ENCODE measurements around the gene PRSS53. TPM values are rescaled to one million over a fixed set of nuclear protein-coding genes. Genes with fewer than 3 reads are reported as not detected.

Gene PRSS53
- total and polyA plus RNA-seq, 4 donors, result 0.51 to 14.5 (median 3.0) TPM

DNA sequence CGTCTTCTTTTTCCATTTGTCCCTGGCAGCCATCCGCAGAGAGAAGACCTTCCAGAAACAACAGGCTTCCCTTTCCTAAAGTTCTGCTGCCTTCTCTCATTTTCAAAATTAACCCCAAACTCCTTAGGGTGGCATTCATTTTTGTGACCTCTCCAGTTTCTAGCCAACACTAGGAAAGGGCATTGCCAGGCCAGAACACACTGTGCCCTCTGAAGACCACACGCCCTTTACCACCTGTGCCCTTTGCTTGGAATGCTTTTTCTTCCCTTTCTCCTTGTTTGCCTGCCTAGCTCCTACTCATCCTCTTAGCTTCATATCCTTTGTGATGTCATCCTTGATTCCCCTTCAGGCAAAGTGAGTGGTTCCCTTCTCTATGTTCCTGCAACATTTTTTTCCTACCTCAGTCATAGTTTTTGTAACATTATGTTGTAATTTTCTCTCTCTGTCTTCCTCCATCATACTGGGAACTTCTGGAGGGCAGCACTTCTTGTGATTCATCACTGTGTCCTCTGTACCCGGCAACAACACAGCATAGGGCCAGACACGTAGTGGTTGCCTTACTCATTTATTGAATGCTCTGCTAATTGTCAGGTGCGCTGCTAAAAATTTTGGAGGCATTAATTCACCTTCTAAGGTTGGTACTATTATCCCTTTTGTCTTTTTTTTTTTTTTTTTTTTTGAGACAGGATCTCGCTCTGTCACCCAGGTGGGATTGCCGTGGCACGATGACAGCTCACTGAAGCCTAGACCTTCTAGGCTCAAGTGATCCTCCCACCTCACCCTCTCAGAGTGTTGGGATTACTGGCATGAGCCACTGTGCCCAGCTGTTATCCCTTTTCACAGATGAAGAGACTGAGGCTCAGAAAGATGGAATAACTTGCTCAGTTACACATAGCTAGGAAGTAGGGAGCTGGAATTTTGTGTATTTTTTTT, 29.7 kb upstream of the PRSS53 start:
- Histone ChIP-seq H3K9me3 (ENCODE audit: control insufficient read depth in 4 of 4, low read length in 3 of 4) (no peaks in the 10 kb centered on the region), H3K36me3 (ENCODE audit: control insufficient read depth in 4 of 4, insufficient read depth in 3 of 4, low read depth in 1 of 4, low read length in 3 of 4) (peaks cover 5 to 23% (median 19%) of the 10 kb centered on the region in 4 donors), H3K27ac (ENCODE audit: low read depth in 1 of 2, low read length in 2 of 2) (peak overlapping the region; percentile 95 to 97), H3K4me1 (ENCODE audit: control insufficient read depth in 4 of 4, insufficient read depth in 4 of 4, low read length in 3 of 4) (peaks cover 10 to 30% (median 20%) of the 10 kb centered on the region in 4 donors), H3K4me3 (ENCODE audit: low read depth in 1 of 3, low read length in 3 of 3) (peak overlapping the region; percentile 86 to 94 (median 94)), H3K27me3 (ENCODE audit: control insufficient read depth in 4 of 4, insufficient read depth in 4 of 4, low read length in 3 of 4) (no peaks in the 10 kb centered on the region), H3K9ac (ENCODE audit: low read depth in 1 of 2, low read length in 2 of 2) (peak overlapping the region; percentile 93)
- TF ChIP-seq, protein P1, sequence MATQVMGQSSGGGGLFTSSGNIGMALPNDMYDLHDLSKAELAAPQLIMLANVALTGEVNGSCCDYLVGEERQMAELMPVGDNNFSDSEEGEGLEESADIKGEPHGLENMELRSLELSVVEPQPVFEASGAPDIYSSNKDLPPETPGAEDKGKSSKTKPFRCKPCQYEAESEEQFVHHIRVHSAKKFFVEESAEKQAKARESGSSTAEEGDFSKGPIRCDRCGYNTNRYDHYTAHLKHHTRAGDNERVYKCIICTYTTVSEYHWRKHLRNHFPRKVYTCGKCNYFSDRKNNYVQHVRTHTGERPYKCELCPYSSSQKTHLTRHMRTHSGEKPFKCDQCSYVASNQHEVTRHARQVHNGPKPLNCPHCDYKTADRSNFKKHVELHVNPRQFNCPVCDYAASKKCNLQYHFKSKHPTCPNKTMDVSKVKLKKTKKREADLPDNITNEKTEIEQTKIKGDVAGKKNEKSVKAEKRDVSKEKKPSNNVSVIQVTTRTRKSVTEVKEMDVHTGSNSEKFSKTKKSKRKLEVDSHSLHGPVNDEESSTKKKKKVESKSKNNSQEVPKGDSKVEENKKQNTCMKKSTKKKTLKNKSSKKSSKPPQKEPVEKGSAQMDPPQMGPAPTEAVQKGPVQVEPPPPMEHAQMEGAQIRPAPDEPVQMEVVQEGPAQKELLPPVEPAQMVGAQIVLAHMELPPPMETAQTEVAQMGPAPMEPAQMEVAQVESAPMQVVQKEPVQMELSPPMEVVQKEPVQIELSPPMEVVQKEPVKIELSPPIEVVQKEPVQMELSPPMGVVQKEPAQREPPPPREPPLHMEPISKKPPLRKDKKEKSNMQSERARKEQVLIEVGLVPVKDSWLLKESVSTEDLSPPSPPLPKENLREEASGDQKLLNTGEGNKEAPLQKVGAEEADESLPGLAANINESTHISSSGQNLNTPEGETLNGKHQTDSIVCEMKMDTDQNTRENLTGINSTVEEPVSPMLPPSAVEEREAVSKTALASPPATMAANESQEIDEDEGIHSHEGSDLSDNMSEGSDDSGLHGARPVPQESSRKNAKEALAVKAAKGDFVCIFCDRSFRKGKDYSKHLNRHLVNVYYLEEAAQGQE (IDR thresholded peaks at IDR 0.05), result peak; percentile 21
- no peak for TF ChIP-seq SP1 (IDR thresholded peaks at IDR 0.05)
- peak in 1 of 2 donors; percentile 40 for TF ChIP-seq RXRA (IDR thresholded peaks at IDR 0.05)
- peak; percentile 6 for TF ChIP-seq TAF1 (conservative IDR thresholded peaks at IDR 0.05)
- peak in 1 of 2 donors; percentile 11 for TF ChIP-seq HNF4A (conservative IDR thresholded peaks at IDR 0.05)
- TF ChIP-seq HNF4G (IDR thresholded peaks at IDR 0.05), result no peak
- no peak for DNase-seq (ENCODE audit: low spot score)
- 56% methylated on average over 9 of the region's 9 CpGs for WGBS

DNA sequence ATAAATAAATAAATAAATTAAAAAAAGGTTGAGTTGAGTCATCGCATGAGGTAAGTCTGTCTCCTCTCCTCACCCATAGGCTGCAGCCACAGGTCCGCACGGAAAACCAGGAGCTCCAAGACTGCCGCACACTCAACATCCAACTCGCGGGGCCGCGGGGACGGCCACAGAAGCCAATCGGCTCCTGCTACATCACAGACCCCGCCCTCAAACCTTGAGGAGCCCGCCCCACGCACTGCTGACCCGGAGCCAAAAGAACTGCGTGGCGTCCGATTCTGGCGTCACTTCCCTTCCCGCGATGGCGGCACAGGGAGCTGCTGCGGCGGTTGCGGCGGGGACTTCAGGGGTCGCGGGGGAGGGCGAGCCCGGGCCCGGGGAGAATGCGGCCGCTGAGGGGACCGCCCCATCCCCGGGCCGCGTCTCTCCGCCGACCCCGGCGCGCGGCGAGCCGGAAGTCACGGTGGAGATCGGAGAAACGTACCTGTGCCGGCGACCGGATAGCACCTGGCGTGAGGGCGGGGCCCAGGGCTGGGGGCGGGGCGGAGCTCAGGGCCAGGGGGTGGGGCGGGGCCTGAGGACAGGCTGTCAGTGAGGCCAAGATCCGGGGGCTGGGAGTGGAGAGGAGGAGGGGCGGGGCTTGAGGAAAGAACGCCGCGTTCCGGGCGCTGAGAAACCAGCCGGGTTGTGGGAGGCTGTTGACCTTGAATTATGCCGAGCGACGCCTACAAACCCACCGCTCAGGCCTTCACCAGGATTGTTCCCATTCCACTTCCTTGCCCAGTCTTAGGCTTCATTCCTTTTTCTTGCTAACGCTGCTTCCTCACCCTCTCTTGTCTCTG, 28.9 kb upstream of the PRSS53 start, which contains the start of gene KAT8:
Gene KAT8, plus strand, starts transcription at position 281 of the 839 bp plus-strand sequence. Its CDS starts 18 bp downstream, at position 299.
- Histone ChIP-seq H3K27ac (ENCODE audit: low read depth in 1 of 2, low read length in 2 of 2) (peak within 1 kb of the TSS; percentile 95 to 97), H3K9ac (ENCODE audit: low read depth in 1 of 2, low read length in 2 of 2) (peak within 1 kb of the TSS; percentile 93), H3K9me3 (ENCODE audit: control insufficient read depth in 4 of 4, low read length in 3 of 4) (no peaks in the 10 kb centered on the region), H3K4me3 (ENCODE audit: low read depth in 1 of 3, low read length in 3 of 3) (peak within 1 kb of the TSS; percentile 86 to 94 (median 94)), H3K4me1 (ENCODE audit: control insufficient read depth in 4 of 4, insufficient read depth in 4 of 4, low read length in 3 of 4) (peaks cover 18 to 38% (median 29%) of the 10 kb centered on the region in 4 donors), H3K27me3 (ENCODE audit: control insufficient read depth in 4 of 4, insufficient read depth in 4 of 4, low read length in 3 of 4) (no peaks in the 10 kb centered on the region), H3K36me3 (ENCODE audit: control insufficient read depth in 4 of 4, insufficient read depth in 3 of 4, low read depth in 1 of 4, low read length in 3 of 4) (peaks cover 5 to 23% (median 19%) of the 10 kb centered on the region in 4 donors)
- WGBS, result under 1% methylated on average over 68 of the region's 68 CpGs
- peak; percentile 98 for DNase-seq (ENCODE audit: low spot score)
- TF ChIP-seq, protein P2, sequence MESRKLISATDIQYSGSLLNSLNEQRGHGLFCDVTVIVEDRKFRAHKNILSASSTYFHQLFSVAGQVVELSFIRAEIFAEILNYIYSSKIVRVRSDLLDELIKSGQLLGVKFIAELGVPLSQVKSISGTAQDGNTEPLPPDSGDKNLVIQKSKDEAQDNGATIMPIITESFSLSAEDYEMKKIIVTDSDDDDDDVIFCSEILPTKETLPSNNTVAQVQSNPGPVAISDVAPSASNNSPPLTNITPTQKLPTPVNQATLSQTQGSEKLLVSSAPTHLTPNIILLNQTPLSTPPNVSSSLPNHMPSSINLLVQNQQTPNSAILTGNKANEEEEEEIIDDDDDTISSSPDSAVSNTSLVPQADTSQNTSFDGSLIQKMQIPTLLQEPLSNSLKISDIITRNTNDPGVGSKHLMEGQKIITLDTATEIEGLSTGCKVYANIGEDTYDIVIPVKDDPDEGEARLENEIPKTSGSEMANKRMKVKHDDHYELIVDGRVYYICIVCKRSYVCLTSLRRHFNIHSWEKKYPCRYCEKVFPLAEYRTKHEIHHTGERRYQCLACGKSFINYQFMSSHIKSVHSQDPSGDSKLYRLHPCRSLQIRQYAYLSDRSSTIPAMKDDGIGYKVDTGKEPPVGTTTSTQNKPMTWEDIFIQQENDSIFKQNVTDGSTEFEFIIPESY (IDR thresholded peaks at IDR 0.05), result no peak
- TF ChIP-seq, protein P3, sequence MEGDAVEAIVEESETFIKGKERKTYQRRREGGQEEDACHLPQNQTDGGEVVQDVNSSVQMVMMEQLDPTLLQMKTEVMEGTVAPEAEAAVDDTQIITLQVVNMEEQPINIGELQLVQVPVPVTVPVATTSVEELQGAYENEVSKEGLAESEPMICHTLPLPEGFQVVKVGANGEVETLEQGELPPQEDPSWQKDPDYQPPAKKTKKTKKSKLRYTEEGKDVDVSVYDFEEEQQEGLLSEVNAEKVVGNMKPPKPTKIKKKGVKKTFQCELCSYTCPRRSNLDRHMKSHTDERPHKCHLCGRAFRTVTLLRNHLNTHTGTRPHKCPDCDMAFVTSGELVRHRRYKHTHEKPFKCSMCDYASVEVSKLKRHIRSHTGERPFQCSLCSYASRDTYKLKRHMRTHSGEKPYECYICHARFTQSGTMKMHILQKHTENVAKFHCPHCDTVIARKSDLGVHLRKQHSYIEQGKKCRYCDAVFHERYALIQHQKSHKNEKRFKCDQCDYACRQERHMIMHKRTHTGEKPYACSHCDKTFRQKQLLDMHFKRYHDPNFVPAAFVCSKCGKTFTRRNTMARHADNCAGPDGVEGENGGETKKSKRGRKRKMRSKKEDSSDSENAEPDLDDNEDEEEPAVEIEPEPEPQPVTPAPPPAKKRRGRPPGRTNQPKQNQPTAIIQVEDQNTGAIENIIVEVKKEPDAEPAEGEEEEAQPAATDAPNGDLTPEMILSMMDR (IDR thresholded peaks at IDR 0.05; ENCODE audit: low read depth, low read length, missing input control), result no peak
- peak; percentile 92 for TF ChIP-seq YY1 (IDR thresholded peaks at IDR 0.05)
- no peak for TF ChIP-seq FOXA1 (IDR thresholded peaks at IDR 0.05)
- no peak for TF ChIP-seq HNF4G (IDR thresholded peaks at IDR 0.05)
- peak; percentile 18 to 21 for TF ChIP-seq EGR1 (IDR thresholded peaks at IDR 0.05; ENCODE audit: low read depth in 2 of 2)
- peak; percentile 21 to 46 for TF ChIP-seq RAD21 (IDR thresholded peaks at IDR 0.05)
- TF ChIP-seq, protein P4, sequence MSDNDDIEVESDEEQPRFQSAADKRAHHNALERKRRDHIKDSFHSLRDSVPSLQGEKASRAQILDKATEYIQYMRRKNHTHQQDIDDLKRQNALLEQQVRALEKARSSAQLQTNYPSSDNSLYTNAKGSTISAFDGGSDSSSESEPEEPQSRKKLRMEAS (IDR thresholded peaks at IDR 0.05), result no peak
- peak; percentile 59 for TF ChIP-seq TAF1 (conservative IDR thresholded peaks at IDR 0.05)
- TF ChIP-seq HNF4A (conservative IDR thresholded peaks at IDR 0.05), result peak; percentile 27 to 46
- peak; percentile 73 for TF ChIP-seq NR2F2 (IDR thresholded peaks at IDR 0.05)
- TF ChIP-seq JUND (IDR thresholded peaks at IDR 0.05), result peak; percentile 49 to 53
- TF ChIP-seq, protein P1 (IDR thresholded peaks at IDR 0.05), result peak; percentile 73
- TF ChIP-seq RXRA (IDR thresholded peaks at IDR 0.05), result peak; percentile 84 to 95
- peak; percentile 90 for TF ChIP-seq SP1 (IDR thresholded peaks at IDR 0.05)
- TF ChIP-seq FOXA2 (IDR thresholded peaks at IDR 0.05), result no peak
- TF ChIP-seq GABPA (IDR thresholded peaks at IDR 0.05 in 1 of 2, conservative IDR thresholded peaks at IDR 0.05 in 1 of 2), result peak; percentile 61 to 93

All from liver (tissue), 9 donors.